Thymus (tissue), 11 donors: ENCODE data around the gene PRG3. TPM values are rescaled to one million over a fixed set of nuclear protein-coding genes. Genes with fewer than 3 reads are reported as not detected.

ENCODE experiments used
- DNase-seq, 9 donors: peaks; one replicate each; pipeline ENCODE4 v3.0.0-alpha.2; 2013; ENCODE audit warnings: low spot score in 9 of 9, low read depth in 6 of 9, missing footprints in 1 of 9
- H3K27ac ChIP-seq, 2 donors: one replicate each; pipeline ENCODE4 v1.5.1; 2013; ENCODE audit warnings: control low read depth in 1 of 2, low read depth in 1 of 2, low read length in 1 of 2, mild to moderate bottlenecking in 1 of 2, moderate library complexity in 1 of 2
- H3K27me3 ChIP-seq, 2 donors: one replicate each; pipeline ENCODE4 v1.5.1; 2013; ENCODE audit warnings: low read length in 1 of 2; ENCODE audit not compliant: control insufficient read depth in 2 of 2, insufficient read depth in 1 of 2
- H3K36me3 ChIP-seq, 2 donors: one replicate each; pipeline ENCODE4 v1.5.1; 2013; ENCODE audit warnings: low read length in 1 of 2, mild to moderate bottlenecking in 1 of 2, moderate library complexity in 1 of 2; ENCODE audit not compliant: control insufficient read depth in 2 of 2, insufficient read depth in 2 of 2
- H3K4me1 ChIP-seq, 2 donors: one replicate each; pipeline ENCODE4 v1.5.1; 2013; ENCODE audit warnings: low read length in 2 of 2; ENCODE audit not compliant: control insufficient read depth in 2 of 2, insufficient read depth in 2 of 2
- H3K4me3 ChIP-seq, 2 donors: one replicate each; pipeline ENCODE4 v1.5.1; 2013; ENCODE audit warnings: low read length in 2 of 2, control low read depth in 1 of 2, mild to moderate bottlenecking in 1 of 2
- H3K9me3 ChIP-seq, 2 donors: one replicate each; pipeline ENCODE4 v1.5.1; 2013; ENCODE audit warnings: low read length in 1 of 2, mild to moderate bottlenecking in 1 of 2; ENCODE audit not compliant: control insufficient read depth in 2 of 2, insufficient read depth in 1 of 2
- WGBS: extraction: QIAGEN DNeasy Blood & Tissue Kit; methylation state at CpG from one replicate; pipeline ENCODE4 v1.1.7; 2013; 5-methylcytosine and 5-hydroxymethylcytosine counted together
- polyA plus RNA-seq: library from polyadenylated mRNA; stranded (reverse); fragments of 200-250 nt; gene quantifications from one replicate; pipeline ENCODE4 v1.2.3, GENCODE V29; 2013
- total RNA-seq: library from RNA; stranded (reverse); fragments of 120-200 nt; gene quantifications from one replicate; pipeline ENCODE4 v1.2.4, GENCODE V29; 2013
- donor health status: healthy.

Gene PRG3
- total and polyA plus RNA-seq, 2 donors: 2.5 to 83.9 TPM

DNA sequence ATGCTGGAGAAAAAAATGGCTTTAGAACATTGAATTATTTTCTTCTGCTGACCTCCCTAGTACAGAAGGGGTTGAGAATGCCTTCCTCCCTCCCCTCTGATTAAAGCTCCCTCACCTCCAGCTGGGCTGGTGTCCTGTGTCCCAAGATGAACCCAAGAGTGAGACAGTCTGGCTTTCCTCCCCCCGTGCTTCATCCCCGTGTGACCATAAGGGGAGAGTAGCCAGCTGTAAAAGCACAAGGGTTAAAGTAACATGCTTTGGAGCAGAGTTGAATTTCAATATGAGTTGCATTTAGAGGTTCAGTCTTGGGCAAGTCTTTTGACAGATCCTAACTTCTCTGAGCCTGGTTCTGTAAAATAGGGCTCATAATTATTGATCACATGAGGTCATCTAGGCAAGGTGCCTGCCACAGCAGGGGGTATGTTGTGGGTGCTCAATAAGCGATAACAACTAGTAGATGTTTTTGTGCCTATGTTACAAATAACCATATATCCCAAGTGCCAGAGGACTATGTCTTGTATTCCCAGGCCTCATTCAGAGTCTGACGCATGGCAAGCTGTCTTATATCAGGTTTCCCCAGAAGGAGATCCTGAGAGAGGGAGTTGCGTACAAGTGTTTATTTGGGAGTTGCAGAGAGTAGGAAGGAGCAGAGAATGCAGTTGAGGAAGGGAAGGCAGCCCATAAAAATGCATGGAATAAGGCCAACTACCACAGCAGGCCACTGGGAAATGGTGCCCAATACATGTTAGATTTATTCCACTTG lies 5.4 kb upstream of the PRG3 start:
- WGBS: 94% methylated on average over 5 of the region's 5 CpGs
- Histone ChIP-seq H3K4me3 (no peak overlapping the region), H3K27me3 (no peaks in the 10 kb centered on the region), H3K27ac (no peak overlapping the region), H3K36me3 (no peaks in the 10 kb centered on the region), H3K4me1 (no peaks in the 10 kb centered on the region), H3K9me3 (no peaks in the 10 kb centered on the region)
- no peak for DNase-seq

DNA sequence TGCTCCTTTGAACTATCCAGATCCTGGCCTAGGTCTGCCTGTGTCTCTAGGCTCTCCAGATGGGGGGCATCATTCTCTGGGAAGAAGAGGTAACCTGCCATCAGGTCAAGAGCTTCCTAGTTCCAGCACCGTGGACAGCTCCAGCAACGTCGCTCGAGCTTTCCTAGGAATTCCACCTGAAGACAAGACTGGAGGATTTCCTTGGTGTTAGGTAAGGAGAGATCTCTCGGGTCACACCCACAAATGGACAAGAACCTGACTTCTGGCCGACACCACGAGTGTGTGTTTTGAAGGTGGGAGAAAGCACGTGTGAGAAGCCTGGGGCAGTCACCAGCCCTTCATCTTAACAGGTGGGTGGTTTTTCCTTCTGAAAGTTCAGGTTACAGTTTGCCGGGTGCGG lies 1.2 kb downstream of the PRG3 start:
- Histone ChIP-seq H3K4me1 (no peaks in the 10 kb centered on the region), H3K9me3 (peaks cover 0 to 1% of the 10 kb centered on the region in 2 donors), H3K4me3 (no peak overlapping the region), H3K27ac (no peak overlapping the region), H3K27me3 (no peaks in the 10 kb centered on the region), H3K36me3 (no peaks in the 10 kb centered on the region)
- 41% methylated on average over 10 of the region's 10 CpGs for WGBS
- DNase-seq: peak in 2 of 9 donors; percentile 8 to 12

DNA sequence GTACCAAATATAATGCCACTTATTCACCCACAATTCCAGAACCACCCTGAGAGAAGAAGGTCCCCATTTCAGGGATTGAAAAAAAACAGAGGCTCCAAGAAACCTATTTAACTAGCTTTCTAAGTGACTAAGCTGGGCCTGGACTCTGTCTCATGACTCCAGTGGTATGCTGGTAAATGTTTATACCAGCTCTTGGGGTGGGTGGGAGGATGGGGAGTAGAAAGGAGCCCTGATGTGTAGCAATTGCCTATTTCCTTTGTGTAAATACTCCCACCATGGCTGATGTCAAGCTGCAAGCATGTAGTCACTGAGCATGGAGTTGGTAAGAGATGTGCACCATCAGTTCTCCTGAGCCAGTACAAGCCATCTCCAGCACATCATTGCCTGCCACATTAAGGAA lies 2.8 kb downstream of the PRG3 start:
- H3K4me3 ChIP-seq: no peak overlapping the region
- H3K27ac ChIP-seq: no peak overlapping the region
- no peaks in the 10 kb centered on the region for H3K36me3 ChIP-seq
- H3K27me3 ChIP-seq: no peaks in the 10 kb centered on the region
- peaks cover 0 to 1% of the 10 kb centered on the region in 2 donors for H3K9me3 ChIP-seq
- no peak for DNase-seq
- no peaks in the 10 kb centered on the region for H3K4me1 ChIP-seq

DNA sequence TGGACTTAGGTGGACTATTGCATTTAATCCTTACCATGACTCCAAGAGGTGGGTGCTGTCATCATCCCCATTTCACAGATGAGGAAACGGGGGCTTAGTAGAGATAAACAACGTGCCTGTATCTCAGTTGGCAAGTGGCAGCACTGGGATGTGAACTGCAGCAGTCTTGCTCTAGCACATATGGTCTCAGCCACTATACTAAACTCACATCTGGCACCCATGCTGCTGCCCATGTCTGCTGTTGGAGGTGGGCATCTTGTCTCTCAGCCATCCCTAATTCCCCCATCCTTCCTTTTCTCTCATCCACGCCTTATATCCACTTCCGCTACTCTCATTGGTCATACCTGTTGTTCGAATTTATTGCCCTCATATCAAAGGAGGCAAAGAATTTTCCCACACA lies 3.8 kb downstream of the PRG3 start:
- H3K4me1 ChIP-seq: no peaks in the 10 kb centered on the region
- H3K27me3 ChIP-seq: no peaks in the 10 kb centered on the region
- no peaks in the 10 kb centered on the region for H3K36me3 ChIP-seq
- WGBS: 89% methylated on average over 5 of the region's 5 CpGs
- no peak for DNase-seq
- H3K9me3 ChIP-seq: peaks cover 0 to 1% of the 10 kb centered on the region in 2 donors
- no peak overlapping the region for H3K27ac ChIP-seq
- no peak overlapping the region for H3K4me3 ChIP-seq

DNA sequence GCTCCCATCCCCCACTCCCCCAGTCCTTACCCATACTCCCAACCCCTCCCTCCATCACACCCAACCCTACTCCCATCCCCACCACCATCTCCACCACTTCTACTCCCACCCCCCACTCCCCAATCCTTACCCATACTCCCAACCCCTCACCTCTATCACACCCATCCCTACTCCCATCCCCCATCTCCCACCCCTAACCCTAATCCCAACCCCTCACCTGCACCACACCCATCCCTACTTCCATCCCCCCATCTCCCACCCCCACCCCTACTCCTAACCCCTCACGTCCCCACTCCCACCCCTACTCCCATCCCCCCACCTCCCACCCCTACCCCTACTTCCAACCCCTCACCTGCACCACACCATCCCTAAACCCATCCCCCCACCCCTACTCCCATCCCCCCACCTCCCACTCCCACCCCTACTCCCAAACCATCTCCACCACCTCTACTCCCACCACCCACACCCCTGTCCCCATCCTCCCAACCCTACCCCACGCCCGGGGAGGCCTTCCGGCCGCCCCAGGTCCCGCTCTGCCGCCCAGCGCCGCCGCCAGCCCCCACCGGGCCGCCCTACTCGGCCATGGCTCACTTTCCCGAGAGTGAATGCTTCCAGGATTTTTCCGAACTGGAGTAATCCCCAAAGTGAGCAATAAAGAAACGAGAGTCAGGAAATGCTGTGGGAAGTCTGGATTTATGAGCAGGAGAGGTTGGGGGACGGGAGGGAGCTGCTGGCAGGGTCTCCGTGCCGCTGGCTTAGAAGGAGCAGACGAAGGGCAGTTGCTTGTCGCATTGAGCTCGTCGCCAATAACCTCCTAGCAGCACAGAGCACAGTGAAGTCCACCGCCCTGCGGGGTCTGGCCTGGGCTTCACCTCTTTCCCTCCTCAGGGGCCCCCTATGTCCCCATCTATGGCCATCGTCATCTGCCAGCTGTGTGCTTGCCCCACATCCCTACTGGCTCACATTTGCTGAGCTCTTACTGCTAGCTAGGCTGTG lies 4.6 kb downstream of the PRG3 start:
- no peak overlapping the region for H3K27ac ChIP-seq
- H3K27me3 ChIP-seq: no peaks in the 10 kb centered on the region
- H3K36me3 ChIP-seq: no peaks in the 10 kb centered on the region
- peaks cover 0 to 1% of the 10 kb centered on the region in 2 donors for H3K9me3 ChIP-seq
- H3K4me3 ChIP-seq: no peak overlapping the region
- DNase-seq: no peak
- no peaks in the 10 kb centered on the region for H3K4me1 ChIP-seq
- WGBS: 81% methylated on average over 26 of the region's 26 CpGs

DNA sequence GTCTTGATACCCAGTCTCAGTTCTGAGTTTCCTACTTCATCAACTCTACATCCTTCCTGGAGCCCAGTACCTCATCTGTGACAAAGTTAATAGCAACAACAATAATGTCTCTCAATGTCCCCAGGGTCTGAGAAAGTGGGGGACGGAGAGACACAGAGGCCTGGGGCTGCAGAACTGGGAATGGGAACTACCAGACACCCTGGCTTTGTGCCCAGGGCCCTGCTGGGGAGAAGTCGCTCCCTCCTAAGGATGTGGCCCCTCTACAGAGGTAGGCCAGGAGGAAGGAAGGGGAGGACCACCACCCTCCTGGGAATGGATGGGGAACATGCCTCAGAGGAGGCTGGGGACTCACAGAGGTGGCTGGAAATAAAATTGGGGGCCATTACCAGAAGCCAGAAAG lies 5.5 kb downstream of the PRG3 start:
- H3K27ac ChIP-seq: no peak overlapping the region
- 81% methylated on average over 2 of the region's 2 CpGs for WGBS
- DNase-seq: no peak
- no peaks in the 10 kb centered on the region for H3K4me1 ChIP-seq
- H3K9me3 ChIP-seq: peaks cover 0 to 1% of the 10 kb centered on the region in 2 donors
- no peak overlapping the region for H3K4me3 ChIP-seq
- no peaks in the 10 kb centered on the region for H3K36me3 ChIP-seq
- H3K27me3 ChIP-seq: no peaks in the 10 kb centered on the region

DNA sequence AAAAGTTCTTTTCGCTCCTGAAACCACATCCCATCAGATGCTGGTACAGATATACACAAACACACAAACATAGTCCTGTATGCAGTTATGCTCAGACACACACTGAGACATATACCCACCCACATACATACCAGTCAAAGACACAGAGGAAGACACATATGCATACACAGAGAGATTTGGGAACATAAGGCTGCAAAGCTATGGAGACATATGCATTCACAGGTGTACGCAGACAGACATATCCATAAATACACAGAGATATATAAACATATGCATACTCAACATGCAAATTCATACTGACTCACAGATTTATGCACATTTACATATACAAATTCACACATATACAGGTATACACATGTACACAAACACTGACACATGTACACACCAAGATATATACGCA lies 6.0 kb downstream of the PRG3 start:
- Histone ChIP-seq H3K4me3 (no peak overlapping the region), H3K36me3 (no peaks in the 10 kb centered on the region), H3K27me3 (no peaks in the 10 kb centered on the region), H3K27ac (no peak overlapping the region), H3K9me3 (peaks cover 0 to 1% of the 10 kb centered on the region in 2 donors), H3K4me1 (no peaks in the 10 kb centered on the region)
- WGBS: 94% methylated on average over 3 of the region's 3 CpGs
- DNase-seq: no peak

DNA sequence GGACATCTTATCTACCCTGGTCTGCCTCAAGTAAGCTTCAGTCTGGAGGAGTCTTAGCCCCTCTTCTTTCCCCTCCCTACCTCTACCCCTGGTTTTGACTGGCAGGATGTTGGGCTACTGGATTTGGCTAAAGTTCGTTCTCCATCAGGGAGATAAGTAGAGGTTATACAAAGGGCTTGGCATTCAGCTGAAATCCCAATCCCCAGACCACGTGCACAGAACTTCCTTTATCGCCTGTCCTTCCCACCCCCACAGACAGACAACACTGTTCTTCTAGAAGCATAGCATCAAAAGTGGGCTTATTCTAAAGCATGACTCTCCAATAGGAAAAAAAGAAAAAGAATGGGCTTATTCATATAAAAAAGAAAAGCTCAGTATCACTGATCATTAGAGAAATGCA lies 7.8 kb downstream of the PRG3 start:
- DNase-seq: no peak
- H3K4me1 ChIP-seq: no peaks in the 10 kb centered on the region
- H3K9me3 ChIP-seq: peaks cover 0 to 1% of the 10 kb centered on the region in 2 donors
- no peaks in the 10 kb centered on the region for H3K36me3 ChIP-seq
- no peak overlapping the region for H3K4me3 ChIP-seq
- H3K27me3 ChIP-seq: peaks cover 0 to under 1% of the 10 kb centered on the region in 2 donors
- WGBS: 87% methylated on average over 3 of the region's 3 CpGs
- no peak overlapping the region for H3K27ac ChIP-seq

DNA sequence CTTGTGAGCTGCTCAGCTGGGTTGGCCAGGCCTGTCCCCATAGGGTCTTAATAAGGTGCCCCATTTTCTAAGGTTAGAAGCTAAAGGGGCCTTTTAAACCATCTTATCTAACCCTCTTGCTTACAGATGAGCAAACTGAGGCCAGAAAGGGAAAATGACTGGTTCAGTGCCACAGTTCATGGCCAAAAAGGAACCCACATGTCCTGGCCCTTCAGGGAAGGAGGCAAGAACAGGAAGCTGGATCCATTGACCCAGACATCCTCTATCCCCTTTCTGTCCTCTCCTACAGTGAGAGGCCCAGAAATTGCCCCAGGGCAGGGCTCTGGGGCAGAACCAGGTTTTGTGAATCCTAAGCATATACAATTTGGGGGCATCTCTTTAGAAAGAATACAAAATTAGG lies 10.0 kb downstream of the PRG3 start:
- H3K27me3 ChIP-seq: peaks cover 0 to 2% of the 10 kb centered on the region in 2 donors
- no peak overlapping the region for H3K27ac ChIP-seq
- no peaks in the 10 kb centered on the region for H3K4me1 ChIP-seq
- H3K9me3 ChIP-seq: no peaks in the 10 kb centered on the region
- H3K36me3 ChIP-seq: no peaks in the 10 kb centered on the region
- H3K4me3 ChIP-seq: no peak overlapping the region
- no peak for DNase-seq
